ENCODE data around the gene MAP7D1. TPM values are rescaled to one million over a fixed set of nuclear protein-coding genes. Genes with fewer than 3 reads are reported as not detected.

Gene MAP7D1
- total RNA-seq, 1 experiment from 2014 or later: 212 TPM

DNA sequence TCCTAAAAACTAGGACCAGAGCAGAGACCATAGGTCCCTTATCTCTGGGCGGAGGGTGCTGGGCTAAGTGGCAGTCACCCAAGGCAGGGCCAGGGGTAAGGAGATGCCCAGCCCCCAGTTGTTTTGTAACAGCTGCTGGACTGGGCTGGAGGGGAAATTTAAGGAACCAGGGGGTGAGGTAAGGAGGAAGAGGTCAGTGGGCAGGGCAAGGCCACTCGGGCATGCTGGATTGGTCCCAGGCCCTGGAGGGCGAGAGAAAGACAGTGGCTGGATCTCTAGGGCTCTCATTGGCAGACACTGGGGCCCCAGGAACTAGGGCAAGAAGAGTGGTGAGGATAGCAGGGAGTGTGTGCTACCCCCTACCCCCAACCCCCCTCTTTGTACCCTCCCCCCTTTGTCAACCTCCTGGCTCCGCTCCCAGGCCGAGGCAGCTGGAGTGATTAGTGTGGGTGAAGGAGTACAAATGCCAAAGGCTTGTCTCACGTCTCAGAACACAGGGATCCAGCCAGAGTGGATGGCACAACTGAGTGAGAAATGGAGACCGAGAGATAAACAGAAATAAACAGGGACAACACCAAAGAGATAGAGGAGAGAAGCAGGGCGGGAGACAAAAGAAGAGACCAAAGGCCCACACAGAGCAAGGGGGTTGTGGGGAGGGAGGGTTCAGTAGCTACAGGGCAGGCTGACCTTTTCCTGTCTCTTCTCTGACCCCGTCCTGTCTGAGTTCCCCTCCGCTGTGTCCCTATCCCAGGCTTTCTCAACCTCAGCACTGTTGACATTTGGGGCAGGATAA, 47.8 kb downstream of the MAP7D1 start:
- ChIA-PET CTCF (no interaction called here), POLR2A (interaction anchor here (0.6 kb wide), 1 partner anchor 20 kb away, joined by 7 read pairs; no protein-coding TSS in a partner anchor)
- no peaks in the 10 kb centered on the region for H3K9me3 ChIP-seq (ENCODE audit: control insufficient read depth, insufficient read depth, low read depth, low read length)
- ATAC-seq (peak; percentile 73), DNase-seq (ENCODE audit: low read depth, low spot score) (no peak)
- H3K27me3 ChIP-seq (ENCODE audit: control insufficient read depth, insufficient read depth, low read length): no peaks in the 10 kb centered on the region
- H3K4me1 ChIP-seq (ENCODE audit: control insufficient read depth, insufficient read depth, low read length): peaks cover 10% of the 10 kb centered on the region
- intact Hi-C loops (cut with micrococcal nuclease; ENCODE audit: unreplicated experiment): no loop called here
- TF ChIP-seq, protein P1, sequence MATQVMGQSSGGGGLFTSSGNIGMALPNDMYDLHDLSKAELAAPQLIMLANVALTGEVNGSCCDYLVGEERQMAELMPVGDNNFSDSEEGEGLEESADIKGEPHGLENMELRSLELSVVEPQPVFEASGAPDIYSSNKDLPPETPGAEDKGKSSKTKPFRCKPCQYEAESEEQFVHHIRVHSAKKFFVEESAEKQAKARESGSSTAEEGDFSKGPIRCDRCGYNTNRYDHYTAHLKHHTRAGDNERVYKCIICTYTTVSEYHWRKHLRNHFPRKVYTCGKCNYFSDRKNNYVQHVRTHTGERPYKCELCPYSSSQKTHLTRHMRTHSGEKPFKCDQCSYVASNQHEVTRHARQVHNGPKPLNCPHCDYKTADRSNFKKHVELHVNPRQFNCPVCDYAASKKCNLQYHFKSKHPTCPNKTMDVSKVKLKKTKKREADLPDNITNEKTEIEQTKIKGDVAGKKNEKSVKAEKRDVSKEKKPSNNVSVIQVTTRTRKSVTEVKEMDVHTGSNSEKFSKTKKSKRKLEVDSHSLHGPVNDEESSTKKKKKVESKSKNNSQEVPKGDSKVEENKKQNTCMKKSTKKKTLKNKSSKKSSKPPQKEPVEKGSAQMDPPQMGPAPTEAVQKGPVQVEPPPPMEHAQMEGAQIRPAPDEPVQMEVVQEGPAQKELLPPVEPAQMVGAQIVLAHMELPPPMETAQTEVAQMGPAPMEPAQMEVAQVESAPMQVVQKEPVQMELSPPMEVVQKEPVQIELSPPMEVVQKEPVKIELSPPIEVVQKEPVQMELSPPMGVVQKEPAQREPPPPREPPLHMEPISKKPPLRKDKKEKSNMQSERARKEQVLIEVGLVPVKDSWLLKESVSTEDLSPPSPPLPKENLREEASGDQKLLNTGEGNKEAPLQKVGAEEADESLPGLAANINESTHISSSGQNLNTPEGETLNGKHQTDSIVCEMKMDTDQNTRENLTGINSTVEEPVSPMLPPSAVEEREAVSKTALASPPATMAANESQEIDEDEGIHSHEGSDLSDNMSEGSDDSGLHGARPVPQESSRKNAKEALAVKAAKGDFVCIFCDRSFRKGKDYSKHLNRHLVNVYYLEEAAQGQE (IDR thresholded peaks at IDR 0.05; ENCODE audit: insufficient read depth in 1 of 2, low read depth in 2 of 2, low read length in 1 of 2): no peak
- TF ChIP-seq, protein P2, sequence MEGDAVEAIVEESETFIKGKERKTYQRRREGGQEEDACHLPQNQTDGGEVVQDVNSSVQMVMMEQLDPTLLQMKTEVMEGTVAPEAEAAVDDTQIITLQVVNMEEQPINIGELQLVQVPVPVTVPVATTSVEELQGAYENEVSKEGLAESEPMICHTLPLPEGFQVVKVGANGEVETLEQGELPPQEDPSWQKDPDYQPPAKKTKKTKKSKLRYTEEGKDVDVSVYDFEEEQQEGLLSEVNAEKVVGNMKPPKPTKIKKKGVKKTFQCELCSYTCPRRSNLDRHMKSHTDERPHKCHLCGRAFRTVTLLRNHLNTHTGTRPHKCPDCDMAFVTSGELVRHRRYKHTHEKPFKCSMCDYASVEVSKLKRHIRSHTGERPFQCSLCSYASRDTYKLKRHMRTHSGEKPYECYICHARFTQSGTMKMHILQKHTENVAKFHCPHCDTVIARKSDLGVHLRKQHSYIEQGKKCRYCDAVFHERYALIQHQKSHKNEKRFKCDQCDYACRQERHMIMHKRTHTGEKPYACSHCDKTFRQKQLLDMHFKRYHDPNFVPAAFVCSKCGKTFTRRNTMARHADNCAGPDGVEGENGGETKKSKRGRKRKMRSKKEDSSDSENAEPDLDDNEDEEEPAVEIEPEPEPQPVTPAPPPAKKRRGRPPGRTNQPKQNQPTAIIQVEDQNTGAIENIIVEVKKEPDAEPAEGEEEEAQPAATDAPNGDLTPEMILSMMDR (IDR thresholded peaks at IDR 0.05): no peak
- TF ChIP-seq SIN3A (IDR thresholded peaks at IDR 0.05; ENCODE audit: borderline replicate concordance, insufficient read depth, low read depth, low read length) (no peak), TCF7L2 (IDR thresholded peaks at IDR 0.05; ENCODE audit: low read depth, low read length) (no peak), POLR2AphosphoS5 (IDR thresholded peaks at IDR 0.05; ENCODE audit: low read depth, low read length) (no peak)
- no peaks in the 10 kb centered on the region for H3K36me3 ChIP-seq (ENCODE audit: control insufficient read depth, insufficient read depth, low read length)
- in situ Hi-C loops (cut with HindIII; ENCODE audit: low pct_unique_long_range_greater_than_20kb, low sequenced_read_pairs): no loop called here
- no peak overlapping the region for H3K4me3 ChIP-seq (ENCODE audit: low read depth in 2 of 2, low read length in 2 of 2)
- BruUV-seq (replicated peaks): no TSS peak
- H3K27ac ChIP-seq (ENCODE audit: low read length): peak overlapping the region; percentile 60

DNA sequence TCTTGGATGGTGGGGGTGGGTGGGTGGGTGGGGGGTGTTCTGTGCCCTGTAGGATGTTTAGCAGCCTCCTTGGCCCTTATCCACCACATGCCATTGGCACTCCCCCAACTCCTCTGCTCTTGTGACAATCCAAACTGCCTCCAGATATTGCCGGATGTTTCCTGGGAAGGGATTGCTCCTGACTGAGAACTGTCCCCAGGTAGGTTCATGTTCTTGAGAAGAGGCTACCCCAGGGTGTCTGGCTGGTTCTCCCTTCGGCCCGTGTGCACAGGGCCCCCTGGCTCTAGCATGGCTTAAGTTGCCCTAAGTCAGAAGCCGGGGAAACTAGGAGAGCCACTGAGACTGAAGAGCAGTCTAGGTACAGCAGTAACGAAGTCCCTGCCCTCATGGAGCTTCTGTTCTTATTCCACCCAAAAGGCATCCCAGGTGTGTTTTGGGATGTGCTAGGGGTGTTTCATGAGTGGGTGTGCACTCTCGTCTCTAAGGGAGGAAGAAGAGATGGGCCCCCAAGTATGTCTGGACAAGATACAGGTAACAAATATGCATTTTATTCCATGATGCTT, 48.5 kb downstream of the MAP7D1 start:
- Histone ChIP-seq H3K27ac (ENCODE audit: low read length) (peak overlapping the region; percentile 24), H3K4me1 (ENCODE audit: control insufficient read depth, insufficient read depth, low read length) (peaks cover 10% of the 10 kb centered on the region), H3K27me3 (ENCODE audit: control insufficient read depth, insufficient read depth, low read length) (no peaks in the 10 kb centered on the region), H3K4me3 (ENCODE audit: low read depth in 2 of 2, low read length in 2 of 2) (no peak overlapping the region), H3K36me3 (ENCODE audit: control insufficient read depth, insufficient read depth, low read length) (no peaks in the 10 kb centered on the region), H3K9me3 (ENCODE audit: control insufficient read depth, insufficient read depth, low read depth, low read length) (no peaks in the 10 kb centered on the region)
- ChIA-PET CTCF (no interaction called here), POLR2A (interaction anchor here (0.6 kb wide), 1 partner anchor 19 kb away, joined by 7 read pairs; no protein-coding TSS in a partner anchor)
- in situ Hi-C loops (cut with HindIII; ENCODE audit: low pct_unique_long_range_greater_than_20kb, low sequenced_read_pairs) (no loop called here), intact Hi-C loops (cut with micrococcal nuclease; ENCODE audit: unreplicated experiment) (no loop called here)
- TF ChIP-seq, protein P1 (IDR thresholded peaks at IDR 0.05; ENCODE audit: insufficient read depth in 1 of 2, low read depth in 2 of 2, low read length in 1 of 2): no peak
- TF ChIP-seq SIN3A (IDR thresholded peaks at IDR 0.05; ENCODE audit: borderline replicate concordance, insufficient read depth, low read depth, low read length): no peak
- TF ChIP-seq TCF7L2 (IDR thresholded peaks at IDR 0.05; ENCODE audit: low read depth, low read length): no peak
- TF ChIP-seq, protein P2 (IDR thresholded peaks at IDR 0.05): no peak
- no peak for TF ChIP-seq POLR2AphosphoS5 (IDR thresholded peaks at IDR 0.05; ENCODE audit: low read depth, low read length)
- DNase-seq (ENCODE audit: low read depth, low spot score) (no peak), ATAC-seq (peak; percentile 19)
- BruUV-seq (replicated peaks): no TSS peak
